Measurements from ENCODE around the gene ALG1. TPM values are rescaled to one million over a fixed set of nuclear protein-coding genes. Genes with fewer than 3 reads are reported as not detected.

ALG1 gene
- total RNA-seq, 1 experiment from 2014 or later = 31.4 TPM

- no peak for TF ChIP-seq ZNF121 (CRISPR knock-in tag; IDR thresholded peaks at IDR 0.05)
- TF ChIP-seq ZMAT4 (CRISPR knock-in tag; IDR thresholded peaks at IDR 0.05) = no peak
- TF ChIP-seq AR (CRISPR knock-in tag; IDR thresholded peaks at IDR 0.05) = no peak
- no peak for TF ChIP-seq ATF2 (CRISPR knock-in tag; IDR thresholded peaks at IDR 0.05; ENCODE audit: borderline replicate concordance, low read depth)
- TF ChIP-seq TCF7 (CRISPR knock-in tag; IDR thresholded peaks at IDR 0.05; ENCODE audit: low read depth) = no peak
- no peak for TF ChIP-seq GRHL2 (CRISPR knock-in tag; IDR thresholded peaks at IDR 0.05; ENCODE audit: insufficient replicate concordance, severe bottlenecking)
- peak; percentile 49; the same call in 1 of the 2 replicates for TF ChIP-seq MAX (CRISPR knock-in tag; IDR thresholded peaks at IDR 0.05)
- no peak for TF ChIP-seq ATF6 (CRISPR knock-in tag; IDR thresholded peaks at IDR 0.05)
- no peak for TF ChIP-seq ZNF423 (CRISPR knock-in tag; IDR thresholded peaks at IDR 0.05)
- TF ChIP-seq ZNF138 (CRISPR knock-in tag; conservative IDR thresholded peaks at IDR 0.05) = no peak
- TF ChIP-seq JUN (CRISPR knock-in tag; IDR thresholded peaks at IDR 0.05) = peak; percentile 77
- no peak for TF ChIP-seq FOXJ3 (CRISPR knock-in tag; IDR thresholded peaks at IDR 0.05; ENCODE audit: borderline replicate concordance)
- peak; percentile 67; the same call in 1 of the 2 replicates for TF ChIP-seq HMGXB4 (CRISPR knock-in tag; IDR thresholded peaks at IDR 0.05)
- TF ChIP-seq ZNF263 (CRISPR knock-in tag; IDR thresholded peaks at IDR 0.05; ENCODE audit: low read depth) = no peak
- no peak for TF ChIP-seq ZNF219 (CRISPR knock-in tag; IDR thresholded peaks at IDR 0.05; ENCODE audit: borderline replicate concordance)
- no peak for TF ChIP-seq PREB (CRISPR knock-in tag; IDR thresholded peaks at IDR 0.05; ENCODE audit: borderline replicate concordance)
- TF ChIP-seq AFF4 (CRISPR knock-in tag; IDR thresholded peaks at IDR 0.05; ENCODE audit: borderline replicate concordance) = no peak
- TF ChIP-seq ZBTB21 (CRISPR knock-in tag; IDR thresholded peaks at IDR 0.05; ENCODE audit: borderline replicate concordance) = no peak
- TF ChIP-seq NR3C1 (CRISPR knock-in tag; conservative IDR thresholded peaks at IDR 0.05; ENCODE audit: low read depth) = no peak
- TF ChIP-seq KAT7 (CRISPR knock-in tag; IDR thresholded peaks at IDR 0.05; ENCODE audit: borderline replicate concordance) = no peak
Measured at GRCh38 chr16:5033256-5034166, 38.1 kb upstream of the ALG1 start, which contains the start of gene NAGPA (continued).
